Neural crest cell (in vitro differentiated cells): ENCODE measurements around the gene ANKRD13B. TPM values are rescaled to one million over a fixed set of nuclear protein-coding genes. Genes with fewer than 3 reads are reported as not detected.

ENCODE experiments used
- DNase-seq: peaks from one replicate; pipeline ENCODE4 v3.0.0; 2021; ENCODE audit warnings: low read depth, mixed read lengths, low spot score
- H3K27ac Mint-ChIP-seq: one replicate; pipeline ENCODE4 v1.8.0; 2021; ENCODE audit warnings: mild to moderate bottlenecking, mixed read lengths; ENCODE audit not compliant: unreplicated experiment
- H3K27me3 Mint-ChIP-seq: 2 replicates; pipeline ENCODE4 v1.8.0; 2021; ENCODE audit warnings: low read depth, mild to moderate bottlenecking, mixed read lengths
- H3K36me3 Mint-ChIP-seq: 2 replicates; pipeline ENCODE4 v1.8.0; 2021; ENCODE audit warnings: low read depth, mild to moderate bottlenecking, mixed read lengths
- H3K4me1 Mint-ChIP-seq: 2 replicates; pipeline ENCODE4 v1.8.0; 2021; ENCODE audit warnings: mixed read lengths
- H3K4me3 Mint-ChIP-seq: one replicate; pipeline ENCODE4 v1.8.0; 2021; ENCODE audit warnings: mild to moderate bottlenecking, mixed read lengths
- H3K9me3 Mint-ChIP-seq: 2 replicates; pipeline ENCODE4 v1.8.0; 2021; ENCODE audit warnings: mixed read lengths
- CTCF ChIP-seq: fragments of 200-600 bp; sonication (generic); conservative IDR thresholded peaks from 2 replicates; pipeline ENCODE4 v1.5.0; 2021; ENCODE audit warnings: antibody characterized with exemption, mild to moderate bottlenecking
- total RNA-seq: library from RNA; stranded (reverse); gene quantifications from 2 replicates; pipeline ENCODE4 v1.2.1, GENCODE V29; 2021

Gene ANKRD13B
- total RNA-seq, 1 donor from 2014 or later, result 70.0 TPM

- Mint-ChIP-seq H3K4me1 (peaks cover 23% of the 10 kb centered on the region), H3K4me3 (peak overlapping the region; percentile 58), H3K27me3 (peaks cover 17% of the 10 kb centered on the region), H3K9me3 (no peaks in the 10 kb centered on the region), H3K27ac (no peak overlapping the region), H3K36me3 (no peaks in the 10 kb centered on the region)
- no peak for TF ChIP-seq CTCF
- no peak for DNase-seq
These were observed 21.4 kb upstream of the ANKRD13B start for GRCh38 chr17:29571486-29571882.

- H3K4me1 Mint-ChIP-seq, result peaks cover 23% of the 10 kb centered on the region
- TF ChIP-seq CTCF, result no peak
- no peaks in the 10 kb centered on the region for H3K36me3 Mint-ChIP-seq
- no peak overlapping the region for H3K27ac Mint-ChIP-seq
- H3K9me3 Mint-ChIP-seq, result no peaks in the 10 kb centered on the region
- DNase-seq, result no peak
- peaks cover 17% of the 10 kb centered on the region for H3K27me3 Mint-ChIP-seq
- peak overlapping the region; percentile 58 for H3K4me3 Mint-ChIP-seq
These were observed 20.9 kb upstream of the ANKRD13B start for GRCh38 chr17:29571883-29572681.

- peak; percentile 72 for TF ChIP-seq CTCF
- Mint-ChIP-seq H3K27me3 (peaks cover 11% of the 10 kb centered on the region), H3K36me3 (no peaks in the 10 kb centered on the region), H3K4me1 (peaks cover 23% of the 10 kb centered on the region), H3K9me3 (no peaks in the 10 kb centered on the region), H3K4me3 (peak overlapping the region; percentile 78), H3K27ac (no peak overlapping the region)
- peak; percentile 78 for DNase-seq
These were observed 20.0 kb upstream of the ANKRD13B start for GRCh38 chr17:29572691-29573557.

GRCh38 chr17:29573558-29573869 is 19.4 kb upstream of the ANKRD13B start:
- peak overlapping the region; percentile 78 for H3K4me3 Mint-ChIP-seq
- H3K36me3 Mint-ChIP-seq, result no peaks in the 10 kb centered on the region
- H3K27me3 Mint-ChIP-seq, result peaks cover 7% of the 10 kb centered on the region
- peaks cover 18% of the 10 kb centered on the region for H3K4me1 Mint-ChIP-seq
- H3K27ac Mint-ChIP-seq, result no peak overlapping the region
- TF ChIP-seq CTCF, result no peak
- H3K9me3 Mint-ChIP-seq, result no peaks in the 10 kb centered on the region
- DNase-seq, result no peak

GRCh38 chr17:29573871-29574731 is 18.8 kb upstream of the ANKRD13B start:
- Mint-ChIP-seq H3K4me3 (peak overlapping the region; percentile 62), H3K36me3 (no peaks in the 10 kb centered on the region), H3K27ac (no peak overlapping the region), H3K9me3 (no peaks in the 10 kb centered on the region), H3K4me1 (peaks cover 17% of the 10 kb centered on the region), H3K27me3 (peaks cover 5% of the 10 kb centered on the region)
- no peak for DNase-seq
- no peak for TF ChIP-seq CTCF
